OCI-LY7 (cell line): ENCODE measurements around the gene CHRNG. TPM values are rescaled to one million over a fixed set of nuclear protein-coding genes. Genes with fewer than 3 reads are reported as not detected.

Source experiments
- BruUV-seq: library from RNA; stranded (reverse); fragments of 400-500 nt; replicated peaks from 2 replicates; lab custom pipeline; 2021; lab: Mats Ljungman, UMichigan
- CTCF ChIA-PET: fragments of 300-600 bp; sonication (Branson Sonifier 250); formaldehyde crosslinking; loops from one replicate; lab custom pipeline; 2022; ENCODE audit warnings: antibody characterized with exemption; ENCODE audit not compliant: unreplicated experiment; lab: Charles Lee
- POLR2A ChIA-PET: fragments of 300-600 bp; sonication (Branson Sonifier 250); formaldehyde crosslinking; loops from one replicate; lab custom pipeline; 2022; ENCODE audit warnings: antibody characterized with exemption; lab: Charles Lee
- DNase-seq: peaks from one replicate; pipeline ENCODE4 v3.0.0-alpha.2; 2015; ENCODE audit warnings: low spot score
- H2AFZ ChIP-seq: fragments of 200-600 bp; sonication (generic), shearing (Covaris generic); 2 replicates; pipeline ENCODE4 v1.6.1; 2014; ENCODE audit warnings: mild to moderate bottlenecking, antibody characterized with exemption, low read length, moderate library complexity
- H3K27ac ChIP-seq: fragments of 200-600 bp; sonication (generic); 2 replicates; pipeline ENCODE4 v1.5.1; 2014; ENCODE audit warnings: mixed run types, low read depth, mild to moderate bottlenecking, moderate library complexity, low read length, inconsistent platforms; ENCODE audit not compliant: poor library complexity, severe bottlenecking
- H3K36me3 ChIP-seq: fragments of 200-600 bp; sonication (generic); 2 replicates; pipeline ENCODE4 v1.6.1; 2014; ENCODE audit warnings: mild to moderate bottlenecking, antibody characterized with exemption, low read length, moderate library complexity, mixed read lengths; ENCODE audit not compliant: insufficient read depth
- H3K4me1 ChIP-seq: fragments of 200-600 bp; sonication (generic); 2 replicates; pipeline ENCODE4 v1.5.1; 2014; ENCODE audit warnings: mild to moderate bottlenecking, low read length; ENCODE audit not compliant: insufficient read depth, poor library complexity, severe bottlenecking
- H3K4me2 ChIP-seq: fragments of 200-600 bp; sonication (generic); 2 replicates; pipeline ENCODE4 v1.6.1; 2014; ENCODE audit warnings: mild to moderate bottlenecking, low read length
- H3K4me3 ChIP-seq: fragments of 200-600 bp; sonication (generic); 2 replicates; pipeline ENCODE4 v1.5.1; 2014; ENCODE audit warnings: mild to moderate bottlenecking, low read depth, low read length; ENCODE audit not compliant: poor library complexity, severe bottlenecking
- H3K79me2 ChIP-seq: fragments of 200-600 bp; sonication (generic); 2 replicates; pipeline ENCODE4 v1.6.1; 2016; ENCODE audit warnings: low read depth, mild to moderate bottlenecking, low read length, moderate library complexity, mixed read lengths; ENCODE audit not compliant: insufficient read depth
- H3K9me2 ChIP-seq: fragments of 200-600 bp; sonication (generic); 2 replicates; pipeline ENCODE4 v1.6.1; 2016; ENCODE audit warnings: mild to moderate bottlenecking, low read length, mixed read lengths; ENCODE audit not compliant: insufficient read depth
- H3K9me3 ChIP-seq: fragments of 200-600 bp; sonication (generic); 2 replicates; pipeline ENCODE4 v1.6.1; 2014; ENCODE audit warnings: mild to moderate bottlenecking, mixed run types, low read length, mixed read lengths
- H4K20me1 ChIP-seq: fragments of 200-600 bp; sonication (generic); 2 replicates; pipeline ENCODE4 v1.6.1; 2014; ENCODE audit warnings: mild to moderate bottlenecking, antibody characterized with exemption, low read length, moderate library complexity, mixed read lengths; ENCODE audit not compliant: insufficient read depth
- EZH2phosphoT487 ChIP-seq: fragments of 200-600 bp; sonication (generic); IDR thresholded peaks from 2 replicates; pipeline ENCODE4 v1.6.1; 2018; ENCODE audit warnings: low read depth, borderline replicate concordance, mild to moderate bottlenecking, mixed run types, antibody characterized with exemption, low read length, moderate library complexity, mixed read lengths
- intact Hi-C: fragments of 100-400 bp; cut with micrococcal nuclease; formaldehyde crosslinking; loops from one replicate; pipeline ENCODE4 v1.10.0; 2022; ENCODE audit not compliant: unreplicated experiment
- total RNA-seq, 2 experiments: library from RNA; depleted of rRNA in 1 of 2; stranded (reverse); fragments of >200 nt in 1 of 2; shearing (Covaris generic) in 1 of 2; gene quantifications; 2 replicates each; pipeline ENCODE4 v1.2.3, GENCODE V29; 2014 to 2022
- TF ChIP-seq, protein P1 (sequence below): fragments of 200-600 bp; sonication (generic); conservative IDR thresholded peaks from 2 replicates; pipeline ENCODE4 v1.5.1; 2014; ENCODE audit warnings: mild to moderate bottlenecking, antibody characterized with exemption, low read length, moderate library complexity, mixed read lengths

CHRNG gene
- total RNA-seq, 2 experiments from 2014 or later: not detected

DNA sequence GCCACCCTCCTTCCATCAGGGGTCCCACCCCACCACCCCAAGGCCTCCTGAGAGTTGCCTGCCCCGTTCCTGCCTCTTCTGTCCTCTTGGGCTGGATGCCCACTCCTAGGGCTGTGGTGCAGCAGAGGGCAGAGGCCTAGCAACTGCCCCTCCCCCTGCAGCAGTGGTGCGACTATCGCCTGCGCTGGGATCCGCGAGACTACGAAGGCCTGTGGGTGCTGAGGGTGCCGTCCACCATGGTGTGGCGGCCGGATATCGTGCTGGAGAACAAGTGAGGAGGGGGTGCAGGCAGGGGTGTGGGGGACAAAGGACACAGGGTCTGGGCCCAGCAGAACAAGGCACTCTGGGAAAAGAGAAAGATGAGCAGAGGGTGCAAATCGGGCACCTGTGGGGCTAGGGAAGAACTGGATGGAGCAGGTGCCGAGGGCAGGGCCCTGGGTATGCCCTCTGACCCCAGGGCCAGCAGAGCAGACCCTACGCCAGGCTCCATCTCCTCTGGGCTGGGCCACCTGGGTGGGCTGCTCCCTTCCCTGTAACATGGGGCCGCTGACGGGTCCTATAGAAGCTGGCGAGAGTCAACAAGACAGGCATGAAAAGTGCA lies 1.0 kb downstream of the CHRNG start:
- H2AFZ ChIP-seq: no peak overlapping the region
- H3K4me1 ChIP-seq: no peaks in the 10 kb centered on the region
- TF ChIP-seq EZH2phosphoT487: no peak
- TF ChIP-seq, protein P1, sequence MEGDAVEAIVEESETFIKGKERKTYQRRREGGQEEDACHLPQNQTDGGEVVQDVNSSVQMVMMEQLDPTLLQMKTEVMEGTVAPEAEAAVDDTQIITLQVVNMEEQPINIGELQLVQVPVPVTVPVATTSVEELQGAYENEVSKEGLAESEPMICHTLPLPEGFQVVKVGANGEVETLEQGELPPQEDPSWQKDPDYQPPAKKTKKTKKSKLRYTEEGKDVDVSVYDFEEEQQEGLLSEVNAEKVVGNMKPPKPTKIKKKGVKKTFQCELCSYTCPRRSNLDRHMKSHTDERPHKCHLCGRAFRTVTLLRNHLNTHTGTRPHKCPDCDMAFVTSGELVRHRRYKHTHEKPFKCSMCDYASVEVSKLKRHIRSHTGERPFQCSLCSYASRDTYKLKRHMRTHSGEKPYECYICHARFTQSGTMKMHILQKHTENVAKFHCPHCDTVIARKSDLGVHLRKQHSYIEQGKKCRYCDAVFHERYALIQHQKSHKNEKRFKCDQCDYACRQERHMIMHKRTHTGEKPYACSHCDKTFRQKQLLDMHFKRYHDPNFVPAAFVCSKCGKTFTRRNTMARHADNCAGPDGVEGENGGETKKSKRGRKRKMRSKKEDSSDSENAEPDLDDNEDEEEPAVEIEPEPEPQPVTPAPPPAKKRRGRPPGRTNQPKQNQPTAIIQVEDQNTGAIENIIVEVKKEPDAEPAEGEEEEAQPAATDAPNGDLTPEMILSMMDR: no peak
- BruUV-seq: no TSS peak
- ChIA-PET POLR2A (no interaction called here), CTCF (no interaction called here)
- H3K9me3 ChIP-seq: 0 out of 2 replicates have a peak, but pooled peaks cover 6% of the 10 kb centered on the region
- intact Hi-C loops: no loop called here
- no peaks in the 10 kb centered on the region for H3K79me2 ChIP-seq
- H3K27ac ChIP-seq: no peak overlapping the region
- no peaks in the 10 kb centered on the region for H3K9me2 ChIP-seq
- H3K4me2 ChIP-seq: no peak overlapping the region
- H4K20me1 ChIP-seq: no peaks in the 10 kb centered on the region
- no peak overlapping the region for H3K4me3 ChIP-seq
- peaks cover 20% of the 10 kb centered on the region for H3K36me3 ChIP-seq
- DNase-seq: no peak

DNA sequence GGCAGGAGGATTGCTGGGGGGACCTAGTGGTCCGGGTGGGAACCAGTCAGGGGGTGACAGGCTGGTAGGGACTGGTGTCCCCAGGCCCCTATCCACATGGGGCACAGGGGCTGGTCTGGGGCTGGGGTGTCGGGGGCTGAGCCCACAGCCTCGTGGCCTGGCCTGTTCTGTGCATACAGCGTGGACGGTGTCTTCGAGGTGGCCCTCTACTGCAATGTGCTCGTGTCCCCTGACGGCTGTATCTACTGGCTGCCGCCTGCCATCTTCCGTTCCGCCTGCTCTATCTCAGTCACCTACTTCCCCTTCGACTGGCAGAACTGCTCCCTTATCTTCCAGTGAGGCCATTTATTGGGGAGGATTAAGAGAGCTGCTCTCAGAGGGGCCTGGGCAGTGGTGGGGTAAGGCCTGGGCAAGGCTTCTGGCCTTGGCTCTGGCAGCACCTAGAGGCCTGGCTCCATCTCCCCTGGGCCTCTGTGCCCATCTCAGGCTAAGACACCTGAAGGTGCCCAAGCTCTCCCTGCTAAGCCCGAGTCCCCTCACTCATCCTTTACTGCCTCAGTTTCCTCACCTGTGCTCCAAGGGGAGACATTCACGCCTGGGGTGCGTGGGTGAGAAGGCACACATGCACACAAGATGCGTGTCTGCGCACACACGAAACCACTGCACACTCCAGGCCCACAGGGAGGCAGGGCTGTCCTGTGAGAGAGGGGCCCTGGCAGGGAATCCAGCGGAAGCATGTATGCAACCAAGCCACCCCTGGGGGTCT lies 1.9 kb downstream of the CHRNG start:
- intact Hi-C loops: no loop called here
- no peak for TF ChIP-seq EZH2phosphoT487
- TF ChIP-seq, protein P1: no peak
- H4K20me1 ChIP-seq: no peaks in the 10 kb centered on the region
- H3K9me2 ChIP-seq: no peaks in the 10 kb centered on the region
- no TSS peak for BruUV-seq
- H3K4me2 ChIP-seq: no peak overlapping the region
- no peaks in the 10 kb centered on the region for H3K79me2 ChIP-seq
- ChIA-PET CTCF (no interaction called here), POLR2A (no interaction called here)
- no peak for DNase-seq
- H3K9me3 ChIP-seq: 0 out of 2 replicates have a peak, but pooled peaks cover 2% of the 10 kb centered on the region
- H2AFZ ChIP-seq: no peak overlapping the region
- H3K4me1 ChIP-seq: no peaks in the 10 kb centered on the region
- H3K27ac ChIP-seq: no peak overlapping the region
- no peak overlapping the region for H3K4me3 ChIP-seq
- H3K36me3 ChIP-seq: peaks cover 27% of the 10 kb centered on the region; the same call in 1 of the 2 replicates
